ENCODE data around the gene EMC6. TPM values are rescaled to one million over a fixed set of nuclear protein-coding genes. Genes with fewer than 3 reads are reported as not detected.

Gene EMC6
- total RNA-seq, 1 donor from 2014 or later = 32.9 TPM

GRCh38 chr17:3660311-3660891 lies 8.2 kb upstream of the EMC6 start:
- Histone ChIP-seq H3K27me3 (ENCODE audit: low read depth) (no peaks in the 10 kb centered on the region), H3K27ac (peak overlapping the region; percentile 53), H3K4me3 (no peak overlapping the region), H3K4me1 (peaks cover 15% of the 10 kb centered on the region), H3K36me3 (peaks cover 65% of the 10 kb centered on the region), H3K9me3 (no peaks in the 10 kb centered on the region)
- peak in 1 of 2 donors; percentile 7 for ATAC-seq
- intact Hi-C loops (cut with DNase I) = no loop called here
- DNase-seq = no peak
- TF ChIP-seq, protein P1, sequence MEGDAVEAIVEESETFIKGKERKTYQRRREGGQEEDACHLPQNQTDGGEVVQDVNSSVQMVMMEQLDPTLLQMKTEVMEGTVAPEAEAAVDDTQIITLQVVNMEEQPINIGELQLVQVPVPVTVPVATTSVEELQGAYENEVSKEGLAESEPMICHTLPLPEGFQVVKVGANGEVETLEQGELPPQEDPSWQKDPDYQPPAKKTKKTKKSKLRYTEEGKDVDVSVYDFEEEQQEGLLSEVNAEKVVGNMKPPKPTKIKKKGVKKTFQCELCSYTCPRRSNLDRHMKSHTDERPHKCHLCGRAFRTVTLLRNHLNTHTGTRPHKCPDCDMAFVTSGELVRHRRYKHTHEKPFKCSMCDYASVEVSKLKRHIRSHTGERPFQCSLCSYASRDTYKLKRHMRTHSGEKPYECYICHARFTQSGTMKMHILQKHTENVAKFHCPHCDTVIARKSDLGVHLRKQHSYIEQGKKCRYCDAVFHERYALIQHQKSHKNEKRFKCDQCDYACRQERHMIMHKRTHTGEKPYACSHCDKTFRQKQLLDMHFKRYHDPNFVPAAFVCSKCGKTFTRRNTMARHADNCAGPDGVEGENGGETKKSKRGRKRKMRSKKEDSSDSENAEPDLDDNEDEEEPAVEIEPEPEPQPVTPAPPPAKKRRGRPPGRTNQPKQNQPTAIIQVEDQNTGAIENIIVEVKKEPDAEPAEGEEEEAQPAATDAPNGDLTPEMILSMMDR (IDR thresholded peaks at IDR 0.05) = no peak

DNA sequence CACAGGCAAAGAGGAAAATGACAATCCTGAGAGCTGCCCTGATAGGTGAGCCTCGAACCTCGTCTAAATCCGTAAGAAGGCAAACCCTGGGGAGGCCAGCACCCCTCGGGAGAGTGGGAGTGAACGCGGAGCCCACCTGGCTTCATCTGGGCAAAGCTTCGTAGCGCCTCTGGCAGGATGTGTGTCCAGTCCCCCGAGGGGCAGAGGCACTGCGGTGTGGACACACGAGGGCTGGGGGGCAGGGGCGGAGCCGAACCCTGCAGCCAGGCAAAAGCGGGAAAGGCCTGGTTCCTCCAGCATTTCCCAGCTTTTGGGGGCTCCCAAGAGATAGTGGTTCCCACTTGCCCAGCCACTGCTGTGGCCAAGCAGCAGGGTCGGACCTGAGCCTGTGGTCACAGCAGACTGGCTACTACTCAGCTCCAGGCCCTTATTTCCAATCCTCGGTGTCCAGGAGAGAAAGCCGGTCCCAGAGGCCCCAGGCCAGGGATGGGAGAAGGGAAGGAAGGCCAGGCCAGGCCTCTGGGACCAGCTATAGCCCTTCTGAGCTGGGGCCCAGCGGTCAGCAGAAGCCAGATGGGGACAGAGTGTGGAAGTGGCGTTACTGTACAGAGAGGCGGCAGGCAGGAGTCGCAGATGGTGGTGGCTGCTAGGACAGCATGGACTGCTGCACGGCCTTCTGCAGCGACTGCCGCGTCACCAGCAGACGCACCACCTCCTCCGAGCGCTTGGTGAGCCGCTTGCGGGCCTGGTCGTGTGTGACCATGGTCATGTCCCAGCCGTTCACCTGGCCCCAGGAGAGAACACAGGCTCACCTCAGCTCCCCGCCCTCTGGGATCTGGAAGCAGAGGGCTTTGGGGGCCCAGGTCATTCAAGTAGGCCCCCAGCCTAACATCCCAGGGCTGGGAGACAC lies 5.3 kb upstream of the EMC6 start:
- no peak overlapping the region for H3K27ac ChIP-seq
- no peaks in the 10 kb centered on the region for H3K27me3 ChIP-seq (ENCODE audit: low read depth)
- no peak for DNase-seq
- H3K4me3 ChIP-seq = no peak overlapping the region
- peaks cover 35% of the 10 kb centered on the region for H3K4me1 ChIP-seq
- peaks cover 53% of the 10 kb centered on the region for H3K36me3 ChIP-seq
- ATAC-seq = no peak
- TF ChIP-seq, protein P1 (IDR thresholded peaks at IDR 0.05) = no peak
- H3K9me3 ChIP-seq = no peaks in the 10 kb centered on the region
- intact Hi-C loops (cut with DNase I) = no loop called here

- Histone ChIP-seq H3K36me3 (peaks cover 42% of the 10 kb centered on the region), H3K4me3 (no peak overlapping the region), H3K27ac (no peak overlapping the region), H3K4me1 (peaks cover 36% of the 10 kb centered on the region), H3K27me3 (ENCODE audit: low read depth) (no peaks in the 10 kb centered on the region), H3K9me3 (no peaks in the 10 kb centered on the region)
- no peak for DNase-seq
- TF ChIP-seq, protein P1 (IDR thresholded peaks at IDR 0.05) = no peak
- intact Hi-C loops (cut with DNase I) = no loop called here
- ATAC-seq = no peak
Observed at GRCh38 chr17:3665834-3666233, 2.8 kb upstream of the EMC6 start.

DNA sequence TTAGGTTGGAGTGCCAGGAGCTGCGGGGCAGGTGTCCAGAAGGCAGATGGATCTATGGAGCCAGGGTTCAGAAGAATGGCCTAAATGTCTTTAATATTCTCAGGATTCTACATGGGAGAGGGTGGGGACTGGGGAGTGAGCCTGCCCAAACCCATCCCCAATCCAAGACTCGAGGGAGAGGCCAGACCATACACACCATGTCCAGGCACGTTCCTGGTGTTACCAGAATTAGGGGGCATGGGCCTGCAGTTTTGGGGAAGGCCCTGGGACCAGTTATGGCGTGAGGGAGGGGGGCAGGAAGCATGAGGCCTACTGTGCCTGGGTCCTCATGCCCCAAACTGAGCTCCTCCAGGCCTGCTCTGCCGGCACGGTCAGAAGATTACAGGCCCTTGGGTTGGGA lies 2.1 kb upstream of the EMC6 start:
- peak overlapping the region; percentile 93 for H3K4me3 ChIP-seq
- peaks cover 36% of the 10 kb centered on the region for H3K4me1 ChIP-seq
- intact Hi-C loops (cut with DNase I) = no loop called here
- ATAC-seq (no peak), DNase-seq (no peak)
- TF ChIP-seq, protein P1 (IDR thresholded peaks at IDR 0.05) = no peak
- no peaks in the 10 kb centered on the region for H3K27me3 ChIP-seq (ENCODE audit: low read depth)
- H3K27ac ChIP-seq = peak overlapping the region; percentile 96
- no peaks in the 10 kb centered on the region for H3K9me3 ChIP-seq
- peaks cover 36% of the 10 kb centered on the region for H3K36me3 ChIP-seq

DNA sequence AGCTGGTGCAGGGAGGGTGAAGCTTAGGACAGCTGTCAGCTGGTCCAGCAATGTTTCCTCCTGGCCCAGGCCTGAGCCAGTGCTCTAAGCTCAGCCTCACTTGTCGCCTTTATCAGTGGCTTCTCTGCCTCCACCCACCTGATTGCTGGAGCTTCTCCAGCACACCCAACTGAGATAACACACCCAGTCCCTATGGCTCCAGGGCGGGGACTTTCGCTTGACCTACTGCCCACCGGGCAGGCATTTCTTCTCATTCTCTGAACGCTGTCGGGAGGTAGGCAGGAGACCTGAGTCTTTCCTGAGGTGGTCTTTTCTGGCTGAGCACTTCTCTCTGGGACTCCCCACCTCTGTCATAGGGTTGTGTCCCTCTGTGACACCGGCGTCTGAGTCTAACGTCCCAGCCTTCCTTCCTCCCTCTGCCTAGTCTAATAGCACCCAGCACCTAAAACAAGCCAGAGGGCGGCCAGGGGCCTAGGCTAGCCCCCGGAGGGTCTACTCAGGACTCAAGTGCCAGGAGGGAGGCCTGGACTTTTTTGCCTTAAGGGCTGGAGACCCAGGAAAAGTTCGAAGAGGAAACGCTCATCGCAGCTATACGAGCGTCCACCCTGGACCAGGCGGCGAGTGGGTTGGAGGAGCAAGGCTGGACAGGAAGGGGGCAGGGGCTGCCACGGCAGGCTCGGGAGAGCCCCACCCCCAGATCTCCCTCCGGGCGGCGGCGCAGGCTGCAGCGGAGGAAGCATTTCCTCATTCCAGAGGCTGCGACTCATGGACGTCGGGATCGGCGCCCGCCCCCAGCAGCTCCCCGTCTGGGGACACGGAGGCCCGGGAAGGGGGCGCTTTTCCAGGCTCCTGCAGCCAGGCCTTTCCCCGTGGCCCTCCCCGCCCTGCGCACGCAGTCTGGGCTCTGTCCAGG lies 990 bp upstream of the EMC6 start:
- DNase-seq (peak; percentile 92), ATAC-seq (peak; percentile 90 to 92)
- TF ChIP-seq, protein P1 (IDR thresholded peaks at IDR 0.05) = peak; percentile 15
- H3K9me3 ChIP-seq = no peaks in the 10 kb centered on the region
- peaks cover 36% of the 10 kb centered on the region for H3K4me1 ChIP-seq
- intact Hi-C loops (cut with DNase I) = no loop called here
- H3K27ac ChIP-seq = peak overlapping the region; percentile 96
- H3K36me3 ChIP-seq = peaks cover 24% of the 10 kb centered on the region
- H3K27me3 ChIP-seq (ENCODE audit: low read depth) = no peaks in the 10 kb centered on the region
- peak overlapping the region; percentile 93 for H3K4me3 ChIP-seq

All from lower lobe of right lung (tissue), 2 donors.